Stimulated activated CD8-positive, alpha-beta memory T cell treated with anti-CD3 and anti-CD28 coated beads, Interleukin-12 subunit alpha, Interleukin-12 subunit beta, amount 100 ng/mL, for 4 hours (primary cell): ENCODE results near the gene MTHFD2L.

ENCODE experiments used
- DNase-seq: peaks from one replicate; pipeline ENCODE4 v3.0.0-alpha.2; 2020; ENCODE audit warnings: low read depth

Gene MTHFD2L

GRCh38 chr4:74132944-74133343 is 25.0 kb upstream of the MTHFD2L start:
- no peak for DNase-seq

- peak; percentile 2 for DNase-seq
Measured at GRCh38 chr4:74133786-74134499, 24.0 kb upstream of the MTHFD2L start.

- no peak for DNase-seq
Measured at GRCh38 chr4:74134500-74134852, 23.4 kb upstream of the MTHFD2L start.

- DNase-seq = no peak
Measured at GRCh38 chr4:74146581-74147129, 11.3 kb upstream of the MTHFD2L start.

- DNase-seq = no peak
Measured at GRCh38 chr4:74148205-74148604, 9.7 kb upstream of the MTHFD2L start.

GRCh38 chr4:74152836-74153235 is 5.1 kb upstream of the MTHFD2L start:
- no peak for DNase-seq

- DNase-seq = no peak
Measured at GRCh38 chr4:74156521-74156920, 1.4 kb upstream of the MTHFD2L start.

- no peak for DNase-seq
Measured at GRCh38 chr4:74157154-74157553, 764 bp upstream of the MTHFD2L start.

GRCh38 chr4:74158466-74159142 is 686 bp downstream of the MTHFD2L start:
- no peak for DNase-seq

GRCh38 chr4:74159143-74159709 is 1.3 kb downstream of the MTHFD2L start:
- no peak for DNase-seq

- DNase-seq = no peak
Measured at GRCh38 chr4:74161666-74162450, 3.9 kb downstream of the MTHFD2L start.

- no peak for DNase-seq
Measured at GRCh38 chr4:74166135-74166534, 8.2 kb downstream of the MTHFD2L start.

- DNase-seq = no peak
Measured at GRCh38 chr4:74166818-74167217, 8.9 kb downstream of the MTHFD2L start.

- no peak for DNase-seq
Measured at GRCh38 chr4:74167585-74167984, 9.7 kb downstream of the MTHFD2L start.

GRCh38 chr4:74168841-74169240 is 10.9 kb downstream of the MTHFD2L start:
- DNase-seq = no peak

GRCh38 chr4:74173321-74173720 is 15.4 kb downstream of the MTHFD2L start:
- no peak for DNase-seq

GRCh38 chr4:74174421-74174820 is 16.5 kb downstream of the MTHFD2L start:
- DNase-seq = no peak

- no peak for DNase-seq
Measured at GRCh38 chr4:74174941-74175340, 17.0 kb downstream of the MTHFD2L start.

GRCh38 chr4:74175379-74175778 is 17.5 kb downstream of the MTHFD2L start:
- no peak for DNase-seq

GRCh38 chr4:74178798-74179197 is 20.9 kb downstream of the MTHFD2L start:
- no peak for DNase-seq

- DNase-seq = no peak
Measured at GRCh38 chr4:74181219-74181618, 23.3 kb downstream of the MTHFD2L start.

GRCh38 chr4:74188912-74189311 is 31.0 kb downstream of the MTHFD2L start:
- no peak for DNase-seq
